Astrocyte of the spinal cord (primary cell): ENCODE results near the gene C9orf78.

ENCODE experiments used
- DNase-seq: peaks from one replicate; pipeline ENCODE4 v3.0.0; 2011; ENCODE audit warnings: low read depth, low spot score
- H3K4me3 ChIP-seq: 2 replicates; pipeline ENCODE4 v1.5.1; 2011; ENCODE audit warnings: low read depth, mild to moderate bottlenecking, low read length, moderate library complexity
- CTCF ChIP-seq: IDR thresholded peaks from 2 replicates; pipeline ENCODE4 v1.5.1; 2012; ENCODE audit warnings: low read depth, mild to moderate bottlenecking, low read length, inconsistent platforms
- in situ Hi-C: cut with HindIII; loops from 2 replicates; pipeline ENCODE4 v1.10.0; 2017; ENCODE audit warnings: low sequenced_read_pairs

Gene C9orf78

DNA sequence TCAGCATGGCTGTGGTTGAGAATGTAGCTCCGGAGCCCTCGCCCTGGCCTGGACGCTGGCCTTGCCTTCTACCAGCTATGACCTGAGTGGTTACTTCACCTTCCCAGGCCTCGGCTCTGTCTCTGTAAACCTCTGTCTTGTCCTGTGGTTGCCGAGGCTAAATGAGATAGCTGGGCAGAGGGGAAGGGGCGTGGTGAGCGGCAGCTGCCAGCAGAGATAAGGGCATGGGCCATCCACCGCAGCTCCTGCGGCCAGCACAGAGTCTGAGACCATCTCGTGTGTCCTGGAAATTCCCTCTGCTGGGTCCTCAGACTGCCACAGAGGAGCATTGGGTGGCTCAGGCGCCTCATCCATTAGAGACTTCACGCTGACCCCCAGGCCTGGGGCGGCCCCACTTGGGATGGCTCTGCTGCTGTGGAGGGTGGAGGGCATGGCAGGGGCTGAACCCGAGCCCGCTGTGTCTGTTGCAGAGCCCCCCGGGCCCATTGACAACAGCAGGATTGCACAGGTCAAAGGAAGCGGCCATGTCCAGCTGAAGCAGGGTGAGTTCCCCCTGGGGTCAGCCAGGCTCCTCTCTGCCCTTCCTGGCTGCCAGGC is 44.1 kb upstream of the C9orf78 start:
- in situ Hi-C loops: no loop called here
- no peak overlapping the region for H3K4me3 ChIP-seq

GRCh38 chr9:129878291-129878690 is 43.2 kb upstream of the C9orf78 start:
- no peak overlapping the region for H3K4me3 ChIP-seq
- no peak for TF ChIP-seq CTCF
- in situ Hi-C loops: no loop called here
- DNase-seq: no peak

More for the DNA sequence above, 44.1 kb upstream of the C9orf78 start:
- DNase-seq: no peak
- no peak for TF ChIP-seq CTCF

DNA sequence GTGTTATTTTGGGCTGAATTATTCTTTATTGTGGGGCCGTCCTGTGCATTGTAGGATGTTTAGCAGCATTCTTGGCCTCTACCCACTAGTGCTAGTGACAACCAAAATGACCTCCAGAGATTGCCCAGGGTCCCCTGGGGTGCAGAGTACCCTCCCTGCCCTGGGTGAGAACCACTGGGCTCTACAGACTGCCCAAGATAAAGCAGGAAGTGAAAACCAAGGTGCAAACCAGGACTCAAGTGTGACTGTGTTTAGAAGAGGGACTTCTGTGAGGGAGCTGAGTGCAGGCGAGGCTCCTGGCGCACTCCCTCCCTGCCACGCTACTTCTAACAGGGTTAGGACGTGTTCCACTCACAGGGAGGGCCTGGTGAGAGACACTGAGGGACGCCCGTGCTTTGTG is 41.7 kb upstream of the C9orf78 start:
- no peak for TF ChIP-seq CTCF
- no peak overlapping the region for H3K4me3 ChIP-seq
- in situ Hi-C loops: no loop called here
- DNase-seq: no peak

DNA sequence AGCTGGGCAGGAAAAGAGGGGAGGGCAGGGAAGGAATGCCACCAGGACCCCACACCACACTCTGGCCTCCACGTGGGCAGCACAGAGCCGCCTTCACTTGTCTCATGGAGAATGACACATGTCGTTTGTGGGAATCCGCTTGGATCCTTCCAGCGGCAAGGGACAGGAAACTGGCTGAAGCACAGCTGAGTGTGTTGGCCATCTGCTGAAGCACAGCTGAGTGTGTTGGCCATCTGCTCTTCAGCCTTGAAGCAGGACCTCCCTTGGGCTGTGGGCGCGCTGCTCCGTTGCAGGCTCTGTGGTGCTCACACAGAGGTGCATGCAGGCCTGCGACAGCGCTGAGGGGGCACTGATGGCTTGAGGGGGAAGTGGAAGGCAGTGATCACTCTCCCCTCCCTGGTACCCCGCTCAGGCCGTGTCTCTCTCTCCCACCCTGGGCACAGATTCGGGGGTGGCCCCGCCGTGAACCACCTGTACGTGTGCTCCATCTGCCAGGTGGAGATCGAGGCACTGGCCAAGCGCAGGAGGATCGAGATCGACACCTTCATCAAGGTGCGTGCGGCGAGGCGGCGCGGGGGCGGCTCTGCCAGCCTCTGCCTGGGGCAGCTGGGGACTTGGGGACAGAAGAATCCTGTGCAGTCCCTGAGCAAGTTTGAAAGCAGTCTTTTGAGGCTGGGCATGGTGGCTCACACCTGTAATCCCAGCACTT is 40.8 kb upstream of the C9orf78 start:
- no peak overlapping the region for H3K4me3 ChIP-seq
- in situ Hi-C loops: no loop called here
- DNase-seq: no peak
- TF ChIP-seq CTCF: no peak

GRCh38 chr9:129875181-129875611 is 40.1 kb upstream of the C9orf78 start:
- no peak overlapping the region for H3K4me3 ChIP-seq
- in situ Hi-C loops: no loop called here
- DNase-seq: no peak
- TF ChIP-seq CTCF: peak; percentile 15

GRCh38 chr9:129874261-129875101 is 39.4 kb upstream of the C9orf78 start:
- no peak for TF ChIP-seq CTCF
- H3K4me3 ChIP-seq: no peak overlapping the region
- in situ Hi-C loops: no loop called here
- no peak for DNase-seq
